Activated naive CD4-positive, alpha-beta T cell treated with anti-CD3 and anti-CD28 coated beads, Interleukin-2, amount 50 U/mL, for 24 hours (primary cell): Measurements from ENCODE around the gene BTN2A1.
A peak's percentile ranks its signal among the peaks of the same experiment; 100 is the strongest.

Experiments used
- H3K27ac Mint-ChIP-seq: one replicate; pipeline ENCODE4 v1.8.0; 2021; ENCODE audit warnings: mild to moderate bottlenecking, mixed read lengths
- H3K27me3 Mint-ChIP-seq: one replicate; pipeline ENCODE4 v1.8.0; 2021; ENCODE audit warnings: mixed read lengths
- H3K36me3 Mint-ChIP-seq: one replicate; pipeline ENCODE4 v1.8.0; 2021; ENCODE audit warnings: mixed read lengths
- H3K4me1 Mint-ChIP-seq: one replicate; pipeline ENCODE4 v1.8.0; 2021; ENCODE audit warnings: mixed read lengths
- H3K4me3 Mint-ChIP-seq: one replicate; pipeline ENCODE4 v1.8.0; 2021; ENCODE audit warnings: mild to moderate bottlenecking, mixed read lengths
- H3K9me3 Mint-ChIP-seq: one replicate; pipeline ENCODE4 v1.8.0; 2021; ENCODE audit warnings: mixed read lengths

BTN2A1 gene

GRCh38 chr6:26473429-26473757 is 15.6 kb downstream of the BTN2A1 start:
- no peaks in the 10 kb centered on the region for H3K27me3 Mint-ChIP-seq
- peak overlapping the region; percentile 100 for H3K27ac Mint-ChIP-seq
- H3K36me3 Mint-ChIP-seq, result peaks cover 5% of the 10 kb centered on the region
- peaks cover 58% of the 10 kb centered on the region for H3K4me1 Mint-ChIP-seq
- peaks cover 5% of the 10 kb centered on the region for H3K9me3 Mint-ChIP-seq
- H3K4me3 Mint-ChIP-seq, result peak overlapping the region; percentile 99

GRCh38 chr6:26473758-26474438 is 16.1 kb downstream of the BTN2A1 start:
- Mint-ChIP-seq H3K9me3 (peaks cover 5% of the 10 kb centered on the region), H3K27me3 (no peaks in the 10 kb centered on the region), H3K4me1 (peaks cover 57% of the 10 kb centered on the region), H3K4me3 (peak overlapping the region; percentile 99), H3K27ac (peak overlapping the region; percentile 100), H3K36me3 (peaks cover under 1% of the 10 kb centered on the region)

GRCh38 chr6:26474439-26474881 is 16.7 kb downstream of the BTN2A1 start:
- Mint-ChIP-seq H3K9me3 (peaks cover 5% of the 10 kb centered on the region), H3K27me3 (no peaks in the 10 kb centered on the region), H3K4me3 (peak overlapping the region; percentile 99), H3K27ac (peak overlapping the region; percentile 100), H3K36me3 (no peaks in the 10 kb centered on the region), H3K4me1 (peaks cover 57% of the 10 kb centered on the region)

GRCh38 chr6:26475823-26476729 is 18.3 kb downstream of the BTN2A1 start:
- H3K4me1 Mint-ChIP-seq, result peaks cover 57% of the 10 kb centered on the region
- H3K9me3 Mint-ChIP-seq, result peaks cover 5% of the 10 kb centered on the region
- H3K36me3 Mint-ChIP-seq, result no peaks in the 10 kb centered on the region
- H3K27ac Mint-ChIP-seq, result peak overlapping the region; percentile 82
- no peaks in the 10 kb centered on the region for H3K27me3 Mint-ChIP-seq
- H3K4me3 Mint-ChIP-seq, result peak overlapping the region; percentile 16

GRCh38 chr6:26476896-26477295 is 19.1 kb downstream of the BTN2A1 start:
- peaks cover under 1% of the 10 kb centered on the region for H3K9me3 Mint-ChIP-seq
- peaks cover 57% of the 10 kb centered on the region for H3K4me1 Mint-ChIP-seq
- H3K36me3 Mint-ChIP-seq, result no peaks in the 10 kb centered on the region
- H3K27me3 Mint-ChIP-seq, result no peaks in the 10 kb centered on the region
- peak overlapping the region; percentile 53 for H3K27ac Mint-ChIP-seq
- H3K4me3 Mint-ChIP-seq, result peak overlapping the region; percentile 47

GRCh38 chr6:26477426-26477825 is 19.7 kb downstream of the BTN2A1 start:
- no peak overlapping the region for H3K27ac Mint-ChIP-seq
- H3K4me3 Mint-ChIP-seq, result no peak overlapping the region
- H3K4me1 Mint-ChIP-seq, result peaks cover 56% of the 10 kb centered on the region
- H3K27me3 Mint-ChIP-seq, result no peaks in the 10 kb centered on the region
- H3K36me3 Mint-ChIP-seq, result no peaks in the 10 kb centered on the region
- no peaks in the 10 kb centered on the region for H3K9me3 Mint-ChIP-seq

GRCh38 chr6:26478100-26478984 is 20.6 kb downstream of the BTN2A1 start:
- Mint-ChIP-seq H3K27ac (peak overlapping the region; percentile 17), H3K36me3 (no peaks in the 10 kb centered on the region), H3K4me3 (no peak overlapping the region), H3K9me3 (no peaks in the 10 kb centered on the region), H3K4me1 (peaks cover 46% of the 10 kb centered on the region), H3K27me3 (no peaks in the 10 kb centered on the region)

GRCh38 chr6:26478985-26479278 is 21.2 kb downstream of the BTN2A1 start:
- Mint-ChIP-seq H3K4me3 (no peak overlapping the region), H3K27ac (no peak overlapping the region), H3K9me3 (no peaks in the 10 kb centered on the region), H3K4me1 (peaks cover 42% of the 10 kb centered on the region), H3K36me3 (no peaks in the 10 kb centered on the region), H3K27me3 (no peaks in the 10 kb centered on the region)

- Mint-ChIP-seq H3K4me1 (peaks cover 13% of the 10 kb centered on the region), H3K9me3 (no peaks in the 10 kb centered on the region), H3K4me3 (no peak overlapping the region), H3K27me3 (no peaks in the 10 kb centered on the region), H3K27ac (no peak overlapping the region), H3K36me3 (no peaks in the 10 kb centered on the region)
Observed at GRCh38 chr6:26482338-26482737, 24.6 kb downstream of the BTN2A1 start.

- H3K27ac Mint-ChIP-seq, result no peak overlapping the region
- no peak overlapping the region for H3K4me3 Mint-ChIP-seq
- no peaks in the 10 kb centered on the region for H3K9me3 Mint-ChIP-seq
- no peaks in the 10 kb centered on the region for H3K27me3 Mint-ChIP-seq
- H3K36me3 Mint-ChIP-seq, result no peaks in the 10 kb centered on the region
- H3K4me1 Mint-ChIP-seq, result peaks cover 1% of the 10 kb centered on the region
Observed at GRCh38 chr6:26483727-26484126, 26.0 kb downstream of the BTN2A1 start.

GRCh38 chr6:26484161-26484560 is 26.4 kb downstream of the BTN2A1 start:
- Mint-ChIP-seq H3K9me3 (no peaks in the 10 kb centered on the region), H3K36me3 (no peaks in the 10 kb centered on the region), H3K27ac (no peak overlapping the region), H3K4me1 (no peaks in the 10 kb centered on the region), H3K4me3 (no peak overlapping the region), H3K27me3 (no peaks in the 10 kb centered on the region)

- H3K4me1 Mint-ChIP-seq, result no peaks in the 10 kb centered on the region
- no peak overlapping the region for H3K4me3 Mint-ChIP-seq
- H3K9me3 Mint-ChIP-seq, result no peaks in the 10 kb centered on the region
- no peak overlapping the region for H3K27ac Mint-ChIP-seq
- no peaks in the 10 kb centered on the region for H3K36me3 Mint-ChIP-seq
- H3K27me3 Mint-ChIP-seq, result no peaks in the 10 kb centered on the region
Observed at GRCh38 chr6:26485112-26485780, 27.5 kb downstream of the BTN2A1 start.

GRCh38 chr6:26486358-26486757 is 28.6 kb downstream of the BTN2A1 start:
- Mint-ChIP-seq H3K27ac (no peak overlapping the region), H3K27me3 (no peaks in the 10 kb centered on the region), H3K4me1 (no peaks in the 10 kb centered on the region), H3K4me3 (no peak overlapping the region), H3K9me3 (no peaks in the 10 kb centered on the region), H3K36me3 (no peaks in the 10 kb centered on the region)

- Mint-ChIP-seq H3K36me3 (no peaks in the 10 kb centered on the region), H3K4me3 (no peak overlapping the region), H3K9me3 (no peaks in the 10 kb centered on the region), H3K4me1 (no peaks in the 10 kb centered on the region), H3K27ac (no peak overlapping the region), H3K27me3 (no peaks in the 10 kb centered on the region)
Observed at GRCh38 chr6:26487466-26487865, 29.7 kb downstream of the BTN2A1 start.
